Measurements from ENCODE around the gene ALDH1L1.

ALDH1L1 gene

DNA sequence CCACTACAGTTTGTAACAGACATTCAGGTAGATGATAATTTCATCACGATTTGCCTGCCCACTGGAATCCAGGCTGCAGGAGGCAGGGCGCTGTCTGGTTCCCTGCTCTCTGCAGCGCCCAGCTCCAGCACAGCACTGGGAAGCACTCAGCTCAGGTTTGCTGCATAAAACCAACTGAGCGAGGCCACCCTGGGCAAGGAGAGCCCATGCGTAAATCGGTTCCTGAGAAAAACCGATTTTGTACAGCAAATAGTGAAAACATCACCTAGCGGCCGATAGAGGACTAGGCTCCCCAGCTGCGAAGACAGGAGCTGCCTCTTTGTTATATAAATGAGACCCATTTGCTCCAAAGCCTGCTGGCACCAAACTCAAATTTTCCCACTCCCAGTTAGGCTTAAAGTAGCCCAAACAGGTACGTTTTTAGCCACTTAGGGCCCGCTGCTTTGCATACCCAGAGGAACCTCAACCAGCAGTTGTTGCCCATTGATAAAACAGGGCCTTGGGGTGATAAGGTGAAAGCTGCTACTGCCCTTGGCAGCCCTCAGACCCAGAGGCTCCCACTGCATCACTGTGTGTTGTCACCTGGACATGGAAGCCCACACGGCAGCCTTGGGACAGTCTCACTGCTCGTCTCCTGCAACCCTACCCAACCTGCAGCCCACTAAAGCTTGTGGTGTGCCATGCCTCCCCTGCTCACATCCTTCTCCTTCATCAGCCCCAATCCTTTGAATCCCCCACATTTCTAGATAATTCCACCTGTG lies 47.5 kb downstream of the ALDH1L1 start:
- DNase-seq: peak; percentile 19

DNA sequence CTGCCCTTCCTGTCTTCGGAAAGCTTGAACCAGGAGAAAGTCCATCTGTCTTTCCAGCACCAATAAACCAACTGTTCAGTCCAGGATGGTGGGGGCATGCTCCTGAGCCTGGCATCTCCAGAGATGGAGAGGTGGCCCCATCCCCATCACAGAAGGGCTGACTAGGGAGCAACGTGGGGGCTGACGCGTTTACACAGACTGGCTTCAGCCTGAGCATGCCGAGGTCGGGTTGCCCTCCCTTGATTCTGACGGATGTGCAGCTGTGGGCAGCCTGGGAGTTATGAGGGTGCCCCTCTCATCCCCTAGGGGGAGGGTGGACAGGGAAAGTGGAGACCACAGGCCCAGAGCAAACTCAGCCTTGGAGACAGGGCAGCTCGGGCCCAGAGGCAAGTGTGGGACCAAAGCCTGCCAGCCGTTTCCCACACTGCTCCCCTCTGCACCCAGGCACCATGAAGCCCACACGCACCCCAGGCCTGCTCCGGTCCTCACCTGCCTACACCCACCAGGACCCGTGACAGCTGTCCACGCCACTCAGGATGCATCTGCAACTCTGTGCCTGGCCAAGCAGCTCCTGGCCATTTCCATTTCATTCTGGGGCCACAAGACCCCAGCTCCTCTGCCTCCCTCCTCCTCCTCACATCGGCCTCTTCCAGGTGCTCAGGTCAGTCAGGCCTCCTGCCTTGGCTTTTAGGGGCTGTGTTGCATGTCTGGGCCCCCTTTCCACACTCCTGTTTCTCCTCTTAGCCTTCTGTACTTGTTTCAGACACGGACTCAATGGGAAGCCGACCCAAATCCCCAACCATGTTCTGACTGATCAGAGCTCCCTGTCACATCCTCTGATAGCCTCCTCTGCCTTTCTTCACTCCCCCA lies 48.3 kb downstream of the ALDH1L1 start:
- no peak for DNase-seq

DNA sequence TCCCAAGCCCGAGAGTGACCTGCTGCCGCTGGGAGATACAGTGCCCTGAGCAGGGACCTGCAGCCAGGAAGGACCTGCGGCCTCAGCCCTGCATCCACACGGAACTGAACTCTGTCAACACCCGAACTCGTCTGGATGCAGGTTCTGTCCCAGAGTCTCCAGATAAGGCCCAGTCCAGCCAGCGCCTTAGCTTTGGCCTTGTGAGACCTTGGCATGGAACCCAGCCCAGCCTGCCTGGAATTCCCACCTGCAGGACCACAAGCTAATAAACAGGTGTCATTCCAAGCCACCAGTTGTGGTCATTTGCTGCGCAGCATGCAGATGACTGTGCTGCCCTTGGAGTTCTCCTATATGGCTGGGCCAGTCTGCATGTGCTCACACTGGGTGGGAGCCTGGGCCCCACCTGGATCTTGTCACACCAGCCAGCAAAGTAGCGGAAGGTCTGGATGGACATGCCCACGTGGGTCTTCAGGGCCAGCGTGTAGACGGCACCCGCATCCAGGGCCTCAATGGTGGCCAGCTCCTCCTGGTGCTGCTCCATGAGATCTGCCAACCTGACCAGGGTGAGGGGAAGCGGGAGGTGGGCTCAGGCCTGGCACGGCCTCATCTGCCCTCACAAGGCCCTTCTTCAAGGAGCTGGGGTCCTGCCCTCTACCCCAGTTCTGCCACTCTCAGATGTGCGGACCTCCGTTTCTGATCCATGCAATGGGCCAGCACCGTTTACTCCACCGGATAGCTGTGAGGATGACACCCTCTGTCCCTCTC lies 49.2 kb downstream of the ALDH1L1 start:
- no peak for DNase-seq

DNA sequence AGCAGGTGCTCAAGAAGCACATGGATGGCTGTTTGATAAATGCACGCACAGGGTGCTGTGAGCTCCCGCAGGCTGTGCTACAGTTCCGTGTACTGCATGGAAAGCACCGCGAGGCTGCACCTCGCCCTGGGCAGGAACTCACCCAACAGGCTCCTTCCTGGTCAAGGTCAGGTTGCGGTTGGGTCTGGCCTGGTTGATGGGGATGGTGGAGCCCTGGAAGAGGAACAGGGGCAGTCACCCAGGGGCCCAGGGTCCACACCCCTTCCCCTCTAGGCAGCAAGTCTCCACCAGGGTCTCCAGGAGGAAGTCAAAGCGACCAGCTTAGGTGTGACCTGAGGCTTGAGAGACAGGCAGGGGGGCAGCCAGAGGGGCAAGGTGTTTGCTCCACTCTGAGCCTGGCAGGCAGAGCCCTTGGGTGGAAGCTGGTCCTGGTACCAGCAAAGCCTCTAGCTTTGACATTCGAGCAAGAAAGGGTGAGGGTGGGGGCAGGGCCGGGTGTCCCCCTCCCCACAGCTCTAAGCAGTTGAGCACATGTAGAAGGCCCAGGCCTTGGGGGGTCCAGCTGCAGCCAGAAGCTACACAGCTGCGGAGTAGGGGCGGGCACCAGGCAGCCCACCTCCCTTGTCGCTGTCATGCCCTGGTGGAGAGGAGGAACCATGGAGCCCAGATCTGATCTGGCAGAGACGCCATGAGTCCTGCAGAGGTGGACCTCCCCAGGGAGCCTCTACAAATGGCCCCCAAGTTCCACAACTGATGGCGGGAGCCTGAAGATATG lies 50.1 kb downstream of the ALDH1L1 start:
- DNase-seq: no peak

DNA sequence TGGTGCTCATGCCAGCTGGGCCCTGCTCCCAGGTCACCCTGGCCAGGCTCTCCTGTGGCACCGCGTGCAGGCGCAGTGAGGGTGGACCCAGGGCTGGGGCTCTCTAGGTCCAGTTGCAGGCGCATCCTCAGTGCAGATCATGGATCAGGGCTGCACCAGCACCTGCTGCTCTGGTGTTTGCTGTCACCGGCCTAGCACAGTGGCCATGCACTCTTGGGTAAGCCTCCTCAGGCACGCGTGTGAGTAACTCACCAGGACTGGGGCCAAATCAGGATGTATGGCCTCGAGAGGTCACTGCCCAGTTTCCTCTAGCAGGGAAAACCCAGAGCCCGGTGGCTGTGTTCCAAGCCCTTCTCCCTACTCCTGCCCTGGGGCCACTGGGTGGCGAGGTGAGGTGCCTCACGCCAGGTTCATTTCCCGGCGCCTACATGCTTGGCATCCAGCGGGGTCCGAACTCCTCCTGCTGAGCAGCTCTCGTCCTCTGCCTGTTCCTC lies 50.9 kb downstream of the ALDH1L1 start:
- DNase-seq: no peak

DNA sequence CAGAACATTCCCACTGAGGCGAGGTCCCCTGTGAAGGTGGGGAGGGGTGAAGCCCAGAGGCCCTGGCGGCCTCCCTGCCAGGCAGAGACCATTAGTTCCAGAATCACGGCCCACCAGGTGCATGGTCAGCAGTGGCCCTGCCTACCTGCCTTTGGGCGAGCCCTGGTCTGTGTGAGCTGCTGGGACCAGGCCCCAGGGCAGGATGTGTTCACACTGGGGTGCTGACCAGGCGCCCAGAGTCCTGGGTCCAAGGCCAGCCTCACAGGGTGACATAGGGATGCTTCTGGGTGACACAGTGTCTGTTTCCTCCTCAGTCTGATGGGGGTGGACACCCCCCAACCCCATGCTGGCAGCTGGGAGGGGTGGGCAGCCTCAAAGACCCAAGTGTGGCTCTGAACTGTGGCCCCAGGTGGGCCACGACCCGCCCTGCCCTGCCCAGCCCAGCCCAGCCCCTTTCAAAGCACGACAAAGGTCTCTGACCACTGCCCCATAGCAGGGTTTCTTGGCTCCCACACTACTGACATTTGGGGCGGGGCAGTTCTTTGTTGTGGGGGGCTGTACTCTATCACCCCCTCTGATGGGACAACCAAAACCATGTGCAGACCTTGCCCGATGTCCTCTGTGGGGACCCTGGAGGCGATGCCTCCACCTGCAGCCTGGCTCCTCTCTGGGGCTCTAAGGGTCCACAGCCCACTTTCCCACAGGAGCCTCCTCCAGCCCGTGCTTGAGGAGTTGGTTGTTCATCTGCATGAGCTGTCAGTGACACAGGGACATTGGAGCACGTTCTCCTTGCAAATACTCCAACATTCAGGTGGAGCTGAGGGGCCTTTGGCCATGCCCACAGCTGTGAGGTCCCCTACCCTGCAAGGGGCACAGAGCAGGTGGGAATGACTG lies 51.6 kb downstream of the ALDH1L1 start:
- DNase-seq: no peak

DNA sequence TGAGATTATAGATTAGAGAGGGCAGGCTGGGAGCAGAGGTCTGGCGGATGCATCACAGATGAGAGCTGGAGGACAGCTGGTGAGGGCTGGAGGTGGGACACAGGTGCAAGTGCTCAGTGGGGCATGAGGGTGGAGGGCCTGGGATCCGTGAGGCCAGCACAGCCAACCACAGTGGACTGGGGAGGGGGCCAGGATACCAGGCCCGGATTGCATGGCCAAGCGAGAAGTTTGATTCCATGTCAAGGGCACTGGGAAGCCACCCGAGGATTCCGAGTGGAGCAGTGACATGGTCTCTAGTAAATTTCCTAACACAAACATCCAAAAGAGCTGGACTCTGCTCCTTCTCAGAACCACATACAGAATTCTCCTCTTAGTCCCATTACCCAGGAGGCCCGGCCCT lies 52.5 kb downstream of the ALDH1L1 start:
- DNase-seq: no peak

DNA sequence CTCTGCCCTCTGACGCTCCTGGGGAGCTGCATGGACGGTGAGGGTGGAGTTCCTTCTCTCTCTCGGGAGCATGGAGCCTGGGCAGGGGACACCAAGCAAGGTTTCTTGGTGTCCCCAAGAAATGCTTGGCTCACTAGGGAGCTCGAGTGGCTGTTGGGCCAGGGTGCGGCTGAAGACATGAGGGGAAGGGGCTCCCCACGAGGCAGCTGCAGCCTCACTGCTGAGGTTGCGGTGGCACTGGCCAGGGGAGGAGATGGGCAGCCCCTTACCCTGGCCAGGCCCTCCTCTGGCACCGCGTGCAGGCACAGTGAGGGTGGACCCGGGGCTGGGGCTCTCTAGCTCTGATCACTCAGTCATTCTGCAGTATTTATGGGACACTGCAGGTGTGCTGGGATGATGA lies 52.9 kb downstream of the ALDH1L1 start:
- no peak for DNase-seq

DNA sequence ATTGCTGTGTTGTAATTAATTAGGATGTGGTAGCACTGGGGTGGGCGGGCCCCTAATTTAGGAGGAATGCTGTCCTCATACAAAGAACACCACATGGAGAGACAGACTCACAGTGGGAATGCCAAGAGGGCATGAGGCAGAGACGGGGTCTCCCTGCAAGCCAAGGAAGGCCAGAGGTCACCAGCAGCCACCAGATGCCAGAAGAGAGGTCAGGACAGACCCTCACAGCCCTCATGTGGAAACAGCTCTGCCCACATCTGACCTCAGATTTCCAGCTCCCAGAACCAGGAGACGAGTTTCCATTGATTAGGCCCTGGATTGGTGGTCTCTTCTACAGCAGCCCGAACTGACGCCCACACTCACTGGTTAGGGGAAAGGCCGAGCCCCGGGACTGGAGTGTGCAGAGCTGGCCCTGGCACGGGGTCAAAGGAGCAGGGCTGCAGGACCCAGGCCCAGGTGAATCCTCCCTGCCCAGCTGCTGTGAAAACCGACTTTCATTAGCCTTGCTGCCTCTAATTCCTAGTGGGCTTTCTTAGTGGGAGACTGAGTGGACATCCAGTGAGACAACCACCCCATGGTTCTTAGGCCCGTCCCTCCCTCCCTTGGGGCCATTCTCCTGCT lies 53.5 kb downstream of the ALDH1L1 start:
- DNase-seq: no peak

DNA sequence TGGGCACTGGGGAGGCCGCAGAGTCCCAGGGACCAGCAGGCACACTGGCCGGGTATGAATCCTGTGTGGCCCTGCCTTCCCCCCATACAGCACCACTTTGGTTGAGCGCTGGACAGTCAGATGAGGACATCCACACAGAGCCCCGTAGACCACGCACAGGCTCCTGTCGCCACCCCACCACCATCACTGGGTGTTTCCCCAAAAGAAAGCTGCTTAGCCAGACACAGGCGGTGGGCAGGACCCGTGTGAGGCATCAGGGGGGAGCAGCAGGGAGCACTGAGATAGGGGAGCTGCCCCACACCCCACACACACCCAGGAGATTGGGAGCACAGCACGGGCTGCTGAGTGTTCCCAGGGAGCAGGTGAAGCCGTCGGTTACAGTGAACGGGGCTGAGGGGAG lies 54.1 kb downstream of the ALDH1L1 start:
- DNase-seq: no peak

DNA sequence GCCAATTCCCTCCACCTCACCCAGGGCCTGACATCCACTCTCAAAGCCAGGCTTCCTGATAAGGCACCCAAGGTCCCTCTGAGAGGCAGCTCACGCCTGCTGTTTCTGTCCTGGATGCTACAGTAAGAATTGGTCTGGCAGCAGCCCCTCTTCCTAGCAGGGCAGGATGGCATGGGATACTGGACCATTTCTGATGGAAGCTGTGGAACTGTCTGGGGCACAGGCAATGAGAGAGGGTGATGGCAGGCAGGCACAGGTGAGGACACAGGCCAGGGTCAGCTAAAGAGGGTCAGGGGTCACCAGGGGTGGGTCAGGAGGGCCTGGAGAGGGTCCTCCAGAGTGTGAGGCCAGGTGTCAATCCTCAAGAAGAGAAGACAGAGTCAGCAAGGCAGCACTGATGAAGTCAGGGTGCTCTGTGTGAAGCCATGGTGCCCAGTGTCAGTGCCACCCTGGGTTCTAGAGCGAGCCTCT lies 54.6 kb downstream of the ALDH1L1 start:
- no peak for DNase-seq

DNA sequence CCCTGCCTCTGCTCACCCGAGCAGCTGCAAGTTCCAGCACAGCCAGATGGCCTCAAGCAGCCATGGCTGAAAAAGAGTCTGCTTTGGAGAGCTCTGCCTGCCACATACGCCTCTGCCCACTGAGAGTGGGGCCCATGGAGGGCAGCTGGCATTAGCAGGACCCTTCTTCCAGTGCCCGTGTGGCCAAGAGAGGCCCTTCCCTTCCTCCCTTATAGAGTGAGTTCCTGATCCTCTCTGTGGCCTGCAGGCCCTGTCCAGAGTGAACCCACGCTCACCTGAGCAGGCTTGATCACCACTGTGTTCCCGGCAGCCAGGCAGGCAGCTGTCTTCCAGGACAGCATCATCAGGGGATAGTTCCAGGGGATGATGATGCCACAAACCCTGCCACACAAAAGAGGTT lies 55.0 kb downstream of the ALDH1L1 start:
- DNase-seq: no peak

DNA sequence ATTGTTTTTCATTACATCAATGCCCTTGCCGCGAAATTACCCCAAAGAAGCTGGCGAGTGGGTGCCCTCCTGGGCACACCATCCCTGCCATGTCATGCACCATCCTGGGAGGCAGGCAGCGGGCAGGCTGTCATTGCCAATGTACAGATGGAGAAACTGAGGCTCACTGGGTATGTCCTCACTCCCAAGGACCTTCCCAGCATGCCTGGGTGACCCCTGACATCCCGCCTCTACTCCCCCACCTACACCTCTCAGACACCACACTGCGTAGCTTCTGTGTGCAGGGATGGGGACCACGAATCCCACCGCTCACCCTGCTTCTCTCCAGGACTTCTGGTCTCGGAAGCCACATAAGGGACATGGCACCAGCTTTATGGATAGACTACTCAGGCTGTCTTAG lies 55.5 kb downstream of the ALDH1L1 start:
- DNase-seq: no peak

DNA sequence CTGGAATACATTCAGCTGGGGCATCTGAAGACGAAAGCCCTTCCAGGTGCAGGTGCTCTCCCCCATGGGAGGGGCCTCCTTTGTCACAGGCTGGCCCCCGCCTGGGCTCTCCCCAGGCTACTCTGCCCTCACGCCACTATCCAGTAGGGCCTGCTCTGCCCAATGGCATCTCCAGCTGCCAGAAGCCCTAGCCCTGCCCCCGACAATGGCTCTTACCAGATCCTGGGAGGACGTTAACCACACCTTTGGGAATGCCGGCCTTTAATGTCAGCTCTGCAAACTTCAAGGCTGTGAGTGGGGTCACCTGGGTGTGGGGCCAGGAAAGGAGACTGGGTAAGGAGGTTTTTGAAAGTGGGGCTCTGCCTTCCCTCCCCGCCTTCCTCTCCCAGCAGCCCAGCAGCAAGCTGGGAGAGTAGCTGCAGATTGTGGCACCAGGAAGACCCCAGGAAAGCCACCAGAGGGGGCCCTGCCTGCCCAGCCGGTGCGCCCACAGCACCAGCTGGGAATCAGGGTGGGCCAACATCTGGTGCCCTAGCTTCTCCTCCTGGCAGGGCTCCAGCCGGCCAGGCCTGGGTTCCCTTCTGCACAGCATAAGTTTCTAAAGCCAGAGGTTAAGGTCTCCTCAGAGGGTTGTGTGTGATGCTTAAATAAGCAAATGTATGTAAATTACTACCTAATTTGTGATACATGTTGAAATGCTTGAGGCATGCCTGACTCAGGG lies 56.1 kb downstream of the ALDH1L1 start:
- no peak for DNase-seq

DNA sequence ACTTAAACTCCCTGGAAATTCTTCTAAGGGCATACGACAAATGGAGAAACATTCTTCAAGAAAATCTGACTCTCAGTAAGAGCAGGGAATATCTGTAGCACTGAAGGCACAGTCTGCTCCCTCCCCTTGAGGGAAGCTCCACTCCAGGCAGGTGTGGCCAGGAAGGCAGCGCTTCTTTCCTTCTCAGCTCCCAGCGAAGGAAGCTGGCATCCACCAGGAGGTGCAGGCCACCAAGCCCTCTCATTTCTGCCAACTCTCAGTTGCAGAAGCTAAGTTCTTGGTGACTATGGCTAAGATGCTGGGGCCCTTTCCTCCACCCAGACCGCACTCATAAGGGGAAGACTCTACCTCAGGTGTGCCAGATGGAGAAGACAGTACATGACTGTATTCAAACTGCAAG lies 58.8 kb downstream of the ALDH1L1 start:
- DNase-seq: no peak

DNA sequence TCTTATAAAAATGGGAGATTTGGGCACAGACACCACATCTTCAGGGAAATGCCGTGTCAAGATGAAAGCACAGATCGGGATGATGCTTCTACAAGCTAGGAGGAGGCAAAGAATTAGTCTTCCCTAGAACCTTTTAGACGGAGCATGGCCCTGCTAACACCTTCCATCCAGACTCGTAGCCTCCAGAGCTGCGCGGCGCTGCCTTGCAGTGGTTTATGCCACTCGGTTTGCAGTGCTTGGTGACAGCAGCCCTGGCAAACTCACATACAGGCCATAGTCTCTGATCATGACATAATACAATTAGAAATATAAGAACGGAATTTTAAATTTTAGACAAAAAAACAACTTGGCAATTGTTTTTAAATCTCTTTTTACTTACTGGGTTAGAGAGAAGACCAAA lies 59.3 kb downstream of the ALDH1L1 start:
- no peak for DNase-seq

DNA sequence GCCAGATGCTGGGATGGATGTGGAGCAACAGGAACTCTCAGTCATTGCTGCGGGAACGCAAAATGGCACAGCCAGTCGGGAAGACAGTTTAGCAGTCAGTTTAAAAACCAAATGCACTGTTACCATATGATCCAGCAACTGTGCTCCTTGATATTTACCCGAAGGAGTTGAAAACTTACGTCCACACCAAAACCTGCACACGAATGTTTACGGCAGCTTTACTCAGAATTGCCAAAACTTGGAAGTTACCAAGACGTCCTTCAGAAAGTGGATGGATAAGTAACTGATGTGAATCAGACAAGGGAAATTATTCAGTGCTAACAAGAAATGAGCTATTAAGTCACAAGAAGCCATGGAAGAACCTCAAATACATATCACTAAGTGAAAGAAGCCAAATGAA lies 60.4 kb downstream of the ALDH1L1 start:
- DNase-seq: no peak

DNA sequence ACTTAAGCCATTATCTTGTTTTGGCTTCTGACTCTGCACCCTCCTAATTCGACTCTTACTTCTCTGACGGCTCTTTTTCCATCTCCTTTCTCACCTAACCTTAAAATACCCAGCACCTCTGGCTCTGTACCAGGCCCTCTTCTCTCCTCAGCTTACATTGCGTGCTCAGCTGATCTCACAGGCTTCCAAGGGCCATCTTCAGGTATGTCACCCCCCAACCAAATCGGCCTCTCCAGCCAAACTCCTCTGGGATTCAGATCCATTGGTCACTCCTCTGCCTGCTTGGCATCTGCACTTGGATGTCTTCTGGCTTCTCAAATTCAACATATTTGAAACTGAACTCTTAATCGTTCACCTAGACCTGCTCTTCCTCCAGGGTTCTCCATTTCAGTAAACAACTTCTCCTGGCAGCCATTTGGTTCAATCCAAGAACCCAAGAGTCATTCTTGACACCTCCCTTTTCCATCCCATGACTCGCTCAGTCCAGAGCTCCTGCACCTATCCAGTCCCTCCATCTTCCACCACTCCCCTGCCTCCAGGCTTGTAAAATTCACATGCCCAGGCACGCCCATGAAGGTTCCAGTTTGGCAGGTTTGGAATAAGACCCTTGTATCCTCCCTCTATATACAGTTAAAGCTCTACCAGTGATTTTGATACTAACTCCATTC lies 61.2 kb downstream of the ALDH1L1 start:
- no peak for DNase-seq

DNA sequence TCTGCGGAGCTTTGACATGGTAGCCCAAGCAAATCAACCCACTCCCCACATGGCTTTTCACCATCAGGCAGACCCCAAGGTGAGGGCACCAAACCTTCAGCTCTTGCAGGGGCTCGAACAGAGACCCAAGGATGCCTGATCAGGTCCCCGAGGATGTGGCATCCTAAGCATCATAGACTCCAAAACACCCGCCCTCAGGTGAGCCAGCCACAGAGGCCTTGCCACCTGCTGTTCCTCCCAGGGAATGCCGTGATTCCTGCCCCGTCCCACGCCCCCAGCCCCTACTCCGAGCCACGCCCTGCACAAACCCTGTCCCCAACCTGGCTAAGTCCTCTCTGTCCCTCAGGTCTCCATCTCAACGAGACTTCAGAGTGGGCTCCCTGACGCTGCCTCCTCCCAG lies 61.8 kb downstream of the ALDH1L1 start:
- DNase-seq: no peak

DNA sequence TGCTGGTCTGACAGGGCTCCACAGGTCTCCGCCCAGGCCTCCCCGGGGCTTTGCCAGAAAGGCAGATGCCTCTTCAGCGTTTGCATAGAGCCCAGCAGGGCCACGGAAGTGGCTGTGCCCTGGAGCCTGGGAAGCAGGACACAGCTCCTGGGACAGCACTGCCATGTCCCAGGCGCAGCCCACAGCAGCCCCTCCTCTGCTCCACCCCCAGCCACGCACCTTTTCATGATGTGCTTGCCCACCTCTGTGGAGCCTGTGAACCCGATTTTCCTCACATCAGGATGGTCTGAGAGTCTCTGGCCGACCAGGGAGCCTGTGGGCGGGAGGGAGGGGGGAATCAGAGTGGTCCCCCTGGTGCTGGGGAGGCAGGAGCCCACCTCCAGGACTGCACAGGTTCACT lies 62.6 kb downstream of the ALDH1L1 start:
- no peak for DNase-seq
